ENCODE measurements around the gene TPM1. TPM values are rescaled to one million over a fixed set of nuclear protein-coding genes. Genes with fewer than 3 reads are reported as not detected.

Gene TPM1
- total and polyA plus RNA-seq, 3 donors from 2014 or later: 126 to 135 (median 126) TPM

GRCh38 chr15:63013052-63013808 is 29.3 kb upstream of the TPM1 start:
- Histone ChIP-seq H3K27me3 (no peaks in the 10 kb centered on the region), H3K9me3 (no peaks in the 10 kb centered on the region), H3K4me1 (peaks cover 5% of the 10 kb centered on the region), H3K4me3 (no peak overlapping the region), H3K36me3 (ENCODE audit: low read depth, missing control alignments) (no peaks in the 10 kb centered on the region), H3K27ac (no peak overlapping the region)
- DNase-seq: no peak
- intact Hi-C loops (cut with DNase I; ENCODE audit: low total_unique reads): no loop called here
- 68 to 72% methylated on average over 11 of the region's 11 CpGs for WGBS, 2 donors
- TF ChIP-seq CTCF (IDR thresholded peaks at IDR 0.05) (no peak), POLR2A (IDR thresholded peaks at IDR 0.05) (no peak)

- WGBS, 2 donors: 74 to 92% methylated on average over 4 of the region's 4 CpGs
- TF ChIP-seq POLR2A (IDR thresholded peaks at IDR 0.05): no peak
- no peak for TF ChIP-seq CTCF (IDR thresholded peaks at IDR 0.05)
- intact Hi-C loops (cut with DNase I; ENCODE audit: low total_unique reads): no loop called here
- Histone ChIP-seq H3K36me3 (ENCODE audit: low read depth, missing control alignments) (no peaks in the 10 kb centered on the region), H3K4me3 (no peak overlapping the region), H3K9me3 (no peaks in the 10 kb centered on the region), H3K4me1 (peaks cover under 1% of the 10 kb centered on the region), H3K27ac (no peak overlapping the region), H3K27me3 (no peaks in the 10 kb centered on the region)
- DNase-seq: no peak
Observed at GRCh38 chr15:63014578-63014977, 28.0 kb upstream of the TPM1 start.

GRCh38 chr15:63015618-63016017 is 26.9 kb upstream of the TPM1 start:
- WGBS, 2 donors: 50 to 74% methylated on average over 1 of the region's 1 CpG
- no peaks in the 10 kb centered on the region for H3K36me3 ChIP-seq (ENCODE audit: low read depth, missing control alignments)
- H3K27ac ChIP-seq: no peak overlapping the region
- H3K4me1 ChIP-seq: no peaks in the 10 kb centered on the region
- no peaks in the 10 kb centered on the region for H3K9me3 ChIP-seq
- no peak overlapping the region for H3K4me3 ChIP-seq
- no peak for DNase-seq
- intact Hi-C loops (cut with DNase I; ENCODE audit: low total_unique reads): no loop called here
- no peaks in the 10 kb centered on the region for H3K27me3 ChIP-seq
- no peak for TF ChIP-seq POLR2A (IDR thresholded peaks at IDR 0.05)
- TF ChIP-seq CTCF (IDR thresholded peaks at IDR 0.05): no peak

GRCh38 chr15:63016234-63016633 is 26.3 kb upstream of the TPM1 start:
- Histone ChIP-seq H3K36me3 (ENCODE audit: low read depth, missing control alignments) (no peaks in the 10 kb centered on the region), H3K27me3 (no peaks in the 10 kb centered on the region), H3K4me3 (no peak overlapping the region), H3K9me3 (no peaks in the 10 kb centered on the region), H3K27ac (no peak overlapping the region), H3K4me1 (no peaks in the 10 kb centered on the region)
- WGBS, 2 donors: 97 to 98% methylated on average over 2 of the region's 2 CpGs
- intact Hi-C loops (cut with DNase I; ENCODE audit: low total_unique reads): no loop called here
- no peak for DNase-seq
- TF ChIP-seq POLR2A (IDR thresholded peaks at IDR 0.05) (no peak), CTCF (IDR thresholded peaks at IDR 0.05) (no peak)

- Histone ChIP-seq H3K9me3 (no peaks in the 10 kb centered on the region), H3K27ac (no peak overlapping the region), H3K36me3 (ENCODE audit: low read depth, missing control alignments) (no peaks in the 10 kb centered on the region), H3K4me1 (no peaks in the 10 kb centered on the region), H3K27me3 (no peaks in the 10 kb centered on the region), H3K4me3 (no peak overlapping the region)
- intact Hi-C loops (cut with DNase I; ENCODE audit: low total_unique reads): no loop called here
- WGBS, 2 donors: 100% methylated on average over 1 of the region's 1 CpG
- no peak for DNase-seq
- TF ChIP-seq CTCF (IDR thresholded peaks at IDR 0.05): no peak
- TF ChIP-seq POLR2A (IDR thresholded peaks at IDR 0.05): no peak
Observed at GRCh38 chr15:63018639-63019038, 23.9 kb upstream of the TPM1 start.
